ENCODE data around the gene KCNQ1. TPM values are rescaled to one million over a fixed set of nuclear protein-coding genes. Genes with fewer than 3 reads are reported as not detected.

KCNQ1 gene
- total and polyA plus RNA-seq, 2 donors (not counting 1 experiment from before 2014, with no cell fraction given): not detected

DNA sequence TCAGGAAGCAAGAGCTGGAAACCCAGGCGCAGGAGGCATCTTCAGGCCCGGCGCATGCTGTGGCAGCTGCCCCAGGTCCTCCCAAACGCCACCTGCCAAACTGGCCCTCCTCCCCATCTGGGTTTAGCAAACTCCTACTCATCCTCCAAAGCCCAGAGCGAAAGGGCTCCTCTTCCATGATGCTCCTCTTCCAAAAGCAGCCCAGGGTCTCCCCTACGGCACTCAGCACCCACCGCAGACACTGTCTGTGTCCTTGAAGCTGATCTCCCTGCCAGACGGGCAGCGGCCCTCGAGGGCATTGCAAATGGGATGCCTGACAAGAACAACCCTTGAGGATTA lies 414.9 kb downstream of the KCNQ1 start:
- Histone ChIP-seq H3K4me3 (replicated peaks in 1 of 4; ENCODE audit: control extremely low read depth in 1 of 4, insufficient read depth in 1 of 4, low read depth in 3 of 4, low read length in 4 of 4) (no peak overlapping the region), H3K9ac (ENCODE audit: insufficient read depth, low read length) (no peak overlapping the region), H3K27ac (ENCODE audit: insufficient read depth, low read length) (no peak overlapping the region), H2AFZ (ENCODE audit: low read length) (no peak overlapping the region), H3K9me3 (ENCODE audit: control insufficient read depth, insufficient read depth, low read depth, low read length) (no peaks in the 10 kb centered on the region), H3K79me2 (ENCODE audit: control insufficient read depth, insufficient read depth, low read length) (no peaks in the 10 kb centered on the region), H3K4me2 (ENCODE audit: extremely low read depth, insufficient read depth, low read length) (no peak overlapping the region), H3K27me3 (ENCODE audit: control insufficient read depth, insufficient read depth, low read length) (peaks cover 21% of the 10 kb centered on the region), H3K36me3 (ENCODE audit: control insufficient read depth, insufficient read depth, low read length) (no peaks in the 10 kb centered on the region), H3K4me1 (ENCODE audit: control insufficient read depth, extremely low read depth, insufficient read depth, low read length) (no peaks in the 10 kb centered on the region), H4K20me1 (ENCODE audit: control insufficient read depth, extremely low read depth, insufficient read depth, low read length) (no peaks in the 10 kb centered on the region)
- DNase-seq (ENCODE audit: low read depth in 2 of 2): no peak
- TF ChIP-seq EZH2 (IDR thresholded peaks at IDR 0.05; ENCODE audit: low read length, missing control alignments): no peak
- TF ChIP-seq, protein P1, sequence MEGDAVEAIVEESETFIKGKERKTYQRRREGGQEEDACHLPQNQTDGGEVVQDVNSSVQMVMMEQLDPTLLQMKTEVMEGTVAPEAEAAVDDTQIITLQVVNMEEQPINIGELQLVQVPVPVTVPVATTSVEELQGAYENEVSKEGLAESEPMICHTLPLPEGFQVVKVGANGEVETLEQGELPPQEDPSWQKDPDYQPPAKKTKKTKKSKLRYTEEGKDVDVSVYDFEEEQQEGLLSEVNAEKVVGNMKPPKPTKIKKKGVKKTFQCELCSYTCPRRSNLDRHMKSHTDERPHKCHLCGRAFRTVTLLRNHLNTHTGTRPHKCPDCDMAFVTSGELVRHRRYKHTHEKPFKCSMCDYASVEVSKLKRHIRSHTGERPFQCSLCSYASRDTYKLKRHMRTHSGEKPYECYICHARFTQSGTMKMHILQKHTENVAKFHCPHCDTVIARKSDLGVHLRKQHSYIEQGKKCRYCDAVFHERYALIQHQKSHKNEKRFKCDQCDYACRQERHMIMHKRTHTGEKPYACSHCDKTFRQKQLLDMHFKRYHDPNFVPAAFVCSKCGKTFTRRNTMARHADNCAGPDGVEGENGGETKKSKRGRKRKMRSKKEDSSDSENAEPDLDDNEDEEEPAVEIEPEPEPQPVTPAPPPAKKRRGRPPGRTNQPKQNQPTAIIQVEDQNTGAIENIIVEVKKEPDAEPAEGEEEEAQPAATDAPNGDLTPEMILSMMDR (conservative IDR thresholded peaks at IDR 0.05 in 1 of 2, IDR thresholded peaks at IDR 0.05 in 1 of 2; ENCODE audit: low read depth in 1 of 2, low read length in 2 of 2): no peak

DNA sequence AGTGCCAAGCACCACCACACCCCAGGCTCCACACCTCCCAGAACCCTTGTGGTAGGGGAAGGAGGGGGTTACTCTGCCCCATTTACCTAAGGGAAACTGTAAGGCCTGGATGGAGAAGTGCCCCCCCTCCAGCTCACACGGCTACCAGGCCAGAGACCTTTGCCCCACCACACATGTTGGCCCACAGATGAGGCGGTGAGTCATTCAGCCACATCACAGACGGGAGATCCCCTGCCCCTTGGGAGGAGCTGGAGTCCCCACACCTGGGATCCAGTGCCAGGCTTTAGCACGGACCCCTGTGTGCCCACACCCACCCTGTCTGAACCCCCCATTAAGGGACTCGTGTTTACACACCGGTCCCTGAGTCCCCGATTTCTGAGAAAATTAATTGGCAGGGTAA lies 415.8 kb downstream of the KCNQ1 start:
- TF ChIP-seq, protein P1 (conservative IDR thresholded peaks at IDR 0.05 in 1 of 2, IDR thresholded peaks at IDR 0.05 in 1 of 2; ENCODE audit: low read depth in 1 of 2, low read length in 2 of 2): no peak
- TF ChIP-seq EZH2 (IDR thresholded peaks at IDR 0.05; ENCODE audit: low read length, missing control alignments): no peak
- H2AFZ ChIP-seq (ENCODE audit: low read length): no peak overlapping the region

DNA sequence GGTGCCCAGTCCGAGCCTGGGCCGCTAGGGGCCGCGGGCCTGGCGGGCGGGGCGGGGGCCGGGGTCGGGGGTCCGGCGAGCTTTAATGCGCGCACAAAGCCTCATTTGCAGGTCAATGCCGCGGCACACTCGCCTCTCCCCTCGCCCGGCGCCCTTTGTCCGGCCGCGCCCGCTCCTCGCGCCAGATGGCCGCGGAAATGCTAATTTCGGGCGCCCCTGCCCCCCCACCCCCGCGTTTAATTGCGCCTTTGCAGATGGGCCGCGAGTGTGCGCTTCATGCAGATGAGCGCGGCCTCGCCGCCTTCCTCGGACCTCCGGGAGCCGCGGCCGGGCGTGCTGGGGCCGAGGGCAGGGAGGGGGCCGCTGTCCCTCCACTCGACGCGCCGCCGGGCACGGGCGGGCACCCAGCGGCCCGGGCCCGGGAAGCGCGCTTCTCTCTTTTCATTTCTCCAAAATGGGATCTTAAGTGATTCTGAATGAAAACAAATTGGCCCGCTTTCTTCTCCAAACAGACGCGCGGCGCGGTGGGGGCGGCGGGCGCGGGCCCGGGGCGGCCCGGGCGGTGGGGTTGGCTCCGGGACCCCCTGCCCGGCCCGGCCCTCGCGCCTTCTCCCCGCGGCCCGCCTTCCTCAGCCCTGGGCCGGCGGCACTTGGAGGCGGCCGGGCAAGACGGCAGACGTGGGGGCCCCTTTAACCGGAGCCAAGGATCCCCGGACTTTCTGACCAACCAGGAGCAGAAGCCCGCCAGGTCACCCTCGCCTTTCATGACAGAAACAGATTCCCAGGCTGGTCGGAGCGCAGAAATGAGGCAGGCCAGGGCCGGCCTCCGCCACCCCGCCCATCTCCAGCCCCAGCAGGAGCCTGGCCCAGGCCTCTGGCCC lies 417.8 kb downstream of the KCNQ1 start:
- no peaks in the 10 kb centered on the region for H4K20me1 ChIP-seq (ENCODE audit: control insufficient read depth, extremely low read depth, insufficient read depth, low read length)
- no peaks in the 10 kb centered on the region for H3K4me1 ChIP-seq (ENCODE audit: control insufficient read depth, extremely low read depth, insufficient read depth, low read length)
- no peak overlapping the region for H3K27ac ChIP-seq (ENCODE audit: insufficient read depth, low read length)
- TF ChIP-seq, protein P1 (conservative IDR thresholded peaks at IDR 0.05 in 1 of 2, IDR thresholded peaks at IDR 0.05 in 1 of 2; ENCODE audit: low read depth in 1 of 2, low read length in 2 of 2): no peak
- no peak for TF ChIP-seq EZH2 (IDR thresholded peaks at IDR 0.05; ENCODE audit: low read length, missing control alignments)
- H3K36me3 ChIP-seq (ENCODE audit: control insufficient read depth, insufficient read depth, low read length): no peaks in the 10 kb centered on the region
- H3K79me2 ChIP-seq (ENCODE audit: control insufficient read depth, insufficient read depth, low read length): no peaks in the 10 kb centered on the region
- no peak for DNase-seq (ENCODE audit: low read depth in 2 of 2)
- no peak overlapping the region for H2AFZ ChIP-seq (ENCODE audit: low read length)
- H3K4me2 ChIP-seq (ENCODE audit: extremely low read depth, insufficient read depth, low read length): no peak overlapping the region
- H3K4me3 ChIP-seq (replicated peaks in 1 of 4; ENCODE audit: control extremely low read depth in 1 of 4, insufficient read depth in 1 of 4, low read depth in 3 of 4, low read length in 4 of 4): no peak overlapping the region
- H3K9me3 ChIP-seq (ENCODE audit: control insufficient read depth, insufficient read depth, low read depth, low read length): no peaks in the 10 kb centered on the region
- H3K27me3 ChIP-seq (ENCODE audit: control insufficient read depth, insufficient read depth, low read length): peaks cover 21% of the 10 kb centered on the region
- H3K9ac ChIP-seq (ENCODE audit: insufficient read depth, low read length): no peak overlapping the region

More for the DNA sequence above, 415.8 kb downstream of the KCNQ1 start:
- Histone ChIP-seq H3K36me3 (ENCODE audit: control insufficient read depth, insufficient read depth, low read length) (no peaks in the 10 kb centered on the region), H3K4me1 (ENCODE audit: control insufficient read depth, extremely low read depth, insufficient read depth, low read length) (no peaks in the 10 kb centered on the region), H3K9ac (ENCODE audit: insufficient read depth, low read length) (no peak overlapping the region), H3K27me3 (ENCODE audit: control insufficient read depth, insufficient read depth, low read length) (peaks cover 21% of the 10 kb centered on the region), H3K79me2 (ENCODE audit: control insufficient read depth, insufficient read depth, low read length) (no peaks in the 10 kb centered on the region), H3K4me2 (ENCODE audit: extremely low read depth, insufficient read depth, low read length) (no peak overlapping the region), H3K9me3 (ENCODE audit: control insufficient read depth, insufficient read depth, low read depth, low read length) (no peaks in the 10 kb centered on the region), H3K27ac (ENCODE audit: insufficient read depth, low read length) (no peak overlapping the region), H3K4me3 (replicated peaks in 1 of 4; ENCODE audit: control extremely low read depth in 1 of 4, insufficient read depth in 1 of 4, low read depth in 3 of 4, low read length in 4 of 4) (no peak overlapping the region), H4K20me1 (ENCODE audit: control insufficient read depth, extremely low read depth, insufficient read depth, low read length) (no peaks in the 10 kb centered on the region)
- peak; percentile 39 to 52 for DNase-seq (ENCODE audit: low read depth in 2 of 2)

Measured in fibroblast of lung (primary cell).